Endothelial cell of umbilical vein (primary cell): ENCODE measurements around the gene CSMD2. TPM values are rescaled to one million over a fixed set of nuclear protein-coding genes. Genes with fewer than 3 reads are reported as not detected.

Experiments used
- BruUV-seq: library from RNA; stranded (reverse); fragments of 400-500 nt; replicated peaks from 2 replicates; lab custom pipeline; 2021; lab: Mats Ljungman, UMichigan
- CTCF ChIA-PET: fragments of 300-600, 350-600 bp; sonication (Branson Sonifier 250); formaldehyde crosslinking; loops from one replicate; lab custom pipeline; 2021; ENCODE audit warnings: antibody characterized with exemption, inconsistent platforms; lab: Charles Lee
- POLR2A ChIA-PET: fragments of 300-600, 350-600 bp; sonication (Branson Sonifier 250); formaldehyde crosslinking; loops from one replicate; lab custom pipeline; 2021; ENCODE audit warnings: antibody characterized with exemption, inconsistent platforms; lab: Charles Lee
- DNase-seq: peaks from one replicate; pipeline ENCODE4 v3.0.0-alpha.2; 2011; ENCODE audit warnings: low read depth, low spot score
- FAIRE-seq: peaks from 2 replicates; lab custom pipeline; 2011; peaks lifted over from hg19 to GRCh38; lab: Jason Lieb, UNC
- H2AFZ ChIP-seq: 2 replicates; pipeline ENCODE4 v1.6.0; 2012; ENCODE audit warnings: low read depth, low read length, control low read depth, inconsistent platforms
- H3K27ac ChIP-seq: 2 replicates; pipeline ENCODE4 v1.5.1; 2011; ENCODE audit warnings: low read depth, mild to moderate bottlenecking, control low read depth, low read length, moderate library complexity; ENCODE audit not compliant: insufficient read depth
- H3K27me3 ChIP-seq, 2 experiments: 2 replicates each; pipeline versions ENCODE4 v1.6.0 to v1.6.1; 2011; ENCODE audit warnings: low read length in 2 of 2, mixed read lengths in 1 of 2; ENCODE audit not compliant: control insufficient read depth in 2 of 2, insufficient read depth in 2 of 2
- H3K36me3 ChIP-seq, 2 experiments: 2 replicates in 1 of 2; 3 replicates in 1 of 2; pipeline ENCODE4 v1.5.1; 2011; ENCODE audit warnings: low read length in 2 of 2, mild to moderate bottlenecking in 1 of 2, moderate library complexity in 1 of 2; ENCODE audit not compliant: control insufficient read depth in 2 of 2, insufficient read depth in 2 of 2; ENCODE audit errors: extremely low read depth in 1 of 2
- H3K4me1 ChIP-seq: 3 replicates; pipeline ENCODE4 v1.5.1; 2011; ENCODE audit warnings: mild to moderate bottlenecking, low read length; ENCODE audit not compliant: control insufficient read depth, insufficient read depth; ENCODE audit errors: extremely low read depth
- H3K4me2 ChIP-seq: 2 replicates; pipeline ENCODE4 v1.6.1; 2011; ENCODE audit warnings: low read length, control low read depth, mixed read lengths; ENCODE audit not compliant: insufficient read depth
- H3K4me3 ChIP-seq, 3 experiments: fragments of 200-600 bp in 1 of 3; sonication (generic), shearing (Covaris generic) in 1 of 3; replicated peaks in 1 of 3; 2 replicates each; pipeline ENCODE4 v1.5.1; 2011 to 2016; ENCODE audit warnings: control low read depth in 3 of 3, low read length in 3 of 3, mild to moderate bottlenecking in 2 of 3, inconsistent platforms in 1 of 3, low read depth in 1 of 3, moderate library complexity in 1 of 3; ENCODE audit not compliant: insufficient read depth in 1 of 3
- H3K79me2 ChIP-seq: 2 replicates; pipeline ENCODE4 v1.6.0; 2012; ENCODE audit warnings: low read length, inconsistent platforms; ENCODE audit not compliant: control insufficient read depth, insufficient read depth
- H3K9ac ChIP-seq: replicated peaks from 2 replicates; pipeline ENCODE3; 2011; ENCODE audit warnings: low read length, control low read depth; ENCODE audit not compliant: insufficient read depth; ENCODE audit errors: extremely low read depth
- H3K9me1 ChIP-seq: replicated peaks from 3 replicates; pipeline ENCODE4 v1.6.0; 2011; ENCODE audit warnings: mild to moderate bottlenecking, low read length; ENCODE audit not compliant: control insufficient read depth, insufficient read depth; ENCODE audit errors: extremely low read depth
- H3K9me3 ChIP-seq: replicated peaks from 2 replicates; pipeline ENCODE4 v1.5.1; 2012; ENCODE audit warnings: low read length, inconsistent platforms; ENCODE audit not compliant: control insufficient read depth, insufficient read depth
- H4K20me1 ChIP-seq: replicated peaks from 2 replicates; pipeline ENCODE3; 2011; ENCODE audit warnings: mild to moderate bottlenecking, low read length; ENCODE audit not compliant: control insufficient read depth, insufficient read depth; ENCODE audit errors: extremely low read depth
- CTCF ChIP-seq, 2 donors: IDR thresholded peaks; 1 replicate in 1 of 2; 2 replicates in 1 of 2; pipeline ENCODE4 v1.5.1; 2011; ENCODE audit warnings: low read length in 2 of 2, mild to moderate bottlenecking in 2 of 2, moderate library complexity in 2 of 2, control low read depth in 1 of 2, inconsistent platforms in 1 of 2, low read depth in 1 of 2; ENCODE audit not compliant: insufficient read depth in 1 of 2; ENCODE audit errors: extremely low read depth in 1 of 2
- EZH2 ChIP-seq: IDR thresholded peaks from 2 replicates; pipeline ENCODE4 v1.6.1; 2012; ENCODE audit warnings: borderline replicate concordance, low read depth, mild to moderate bottlenecking, moderate library complexity, low read length, inconsistent platforms; ENCODE audit not compliant: severe bottlenecking
- FOS ChIP-seq: IDR thresholded peaks from 2 replicates; pipeline ENCODE4 v1.6.1; 2011; ENCODE audit warnings: mild to moderate bottlenecking, low read length, moderate library complexity, borderline replicate concordance; ENCODE audit not compliant: insufficient read depth
- GATA2 ChIP-seq: IDR thresholded peaks from 2 replicates; pipeline ENCODE4 v1.7.0; 2011; ENCODE audit warnings: low read depth, mild to moderate bottlenecking, moderate library complexity, mixed read lengths, low read length; ENCODE audit not compliant: insufficient read length, insufficient read depth
- JUN ChIP-seq: IDR thresholded peaks from 2 replicates; pipeline ENCODE4 v1.6.1; 2011; ENCODE audit warnings: borderline replicate concordance, low read depth; ENCODE audit not compliant: insufficient read length, insufficient read depth
- MAX ChIP-seq: IDR thresholded peaks from 2 replicates; pipeline ENCODE4 v1.6.1; 2011; ENCODE audit not compliant: insufficient read depth, insufficient read length
- MYC ChIP-seq: IDR thresholded peaks from one replicate; pipeline ENCODE4 v1.6.1; 2011; ENCODE audit warnings: mild to moderate bottlenecking, low read depth, low read length
- POLR2A ChIP-seq: IDR thresholded peaks from 2 replicates; pipeline ENCODE4 v1.6.1; 2012; ENCODE audit warnings: low read depth, mild to moderate bottlenecking, control low read depth, low read length
- POLR2AphosphoS5 ChIP-seq: IDR thresholded peaks from 2 replicates; pipeline ENCODE4 v1.6.1; 2012; ENCODE audit warnings: low read depth, mild to moderate bottlenecking, control low read depth, low read length, moderate library complexity; ENCODE audit not compliant: insufficient read depth
- dilution Hi-C: fragments of 300-500 bp; cut with MboI; formaldehyde crosslinking; loops from one replicate; pipeline ENCODE4 v1.15.0; 2019; ENCODE audit warnings: low sequenced_read_pairs; ENCODE audit not compliant: extremely low pct_ligation_motif_present
- intact Hi-C: fragments of 100-400 bp; cut with micrococcal nuclease; formaldehyde crosslinking; loops from one replicate; pipeline ENCODE4 v1.10.0; 2022
- polyA plus RNA-seq, 4 experiments: library from polyadenylated mRNA; depleted of rRNA in 3 of 4; stranded (reverse) in 3 of 4; unstranded in 1 of 4; fragments of >200 nt; gene quantifications; 2 replicates each; pipeline versions ENCODE4 v1.2.1 to v1.2.3, GENCODE V29; 2011 to 2012; ENCODE audit warnings: missing spikeins in 1 of 4
- total RNA-seq: library from RNA; stranded (reverse); gene quantifications from 2 replicates; pipeline ENCODE4 v1.2.3, GENCODE V29; 2021

The CSMD2 gene
- total and polyA plus RNA-seq, 2 donors (not counting 3 experiments of a cell fraction or from before 2014, with no cell fraction given) = under 0.01 TPM; not detected in 1

- H3K79me2 ChIP-seq = no peaks in the 10 kb centered on the region
- H3K4me3 ChIP-seq = no peak overlapping the region
- H3K27ac ChIP-seq = no peak overlapping the region
- TF ChIP-seq MYC = no peak
- no peak for TF ChIP-seq POLR2AphosphoS5
- no peak for TF ChIP-seq POLR2A
- no peak for TF ChIP-seq JUN
- TF ChIP-seq FOS = no peak
- TF ChIP-seq EZH2 = no peak
- no peak for TF ChIP-seq GATA2
- no peak for TF ChIP-seq MAX
- TF ChIP-seq CTCF (IDR thresholded peaks at IDR 0.05; ENCODE audit: extremely low read depth in 1 of 2, insufficient read depth in 1 of 2, low read depth in 1 of 2, low read length in 2 of 2) = no peak
- FAIRE-seq (no peak), DNase-seq (no peak)
- no peaks in the 10 kb centered on the region for H3K9me1 ChIP-seq
- H3K4me1 ChIP-seq = no peaks in the 10 kb centered on the region
- no TSS peak for BruUV-seq
- H2AFZ ChIP-seq = no peak overlapping the region
- CTCF ChIA-PET = no interaction called here
- no peak overlapping the region for H3K4me2 ChIP-seq
- no peak overlapping the region for H3K9ac ChIP-seq
- peaks cover 6% of the 10 kb centered on the region for H3K9me3 ChIP-seq
- dilution Hi-C loops (no loop called here), intact Hi-C loops (no loop called here)
- no peaks in the 10 kb centered on the region for H4K20me1 ChIP-seq
- no peaks in the 10 kb centered on the region for H3K27me3 ChIP-seq
- H3K36me3 ChIP-seq = no peaks in the 10 kb centered on the region
- POLR2A ChIA-PET = no interaction called here
These were observed 347.0 kb downstream of the CSMD2 start for GRCh38 chr1:33818071-33818470.
